Activated T-cell treated with anti-CD3 and anti-CD28 coated beads for 48 hours (primary cell): ENCODE measurements around the gene LGSN.
"Not testable (repeated sequence)": the region's sequence is repeated elsewhere in the genome, so short reads cannot be mapped to it uniquely, and the experiment has no call there.

Experiments
- DNase-seq: peaks from one replicate; pipeline ENCODE4 v3.0.0-alpha.2; 2020; ENCODE audit warnings: low read depth

LGSN gene

DNA sequence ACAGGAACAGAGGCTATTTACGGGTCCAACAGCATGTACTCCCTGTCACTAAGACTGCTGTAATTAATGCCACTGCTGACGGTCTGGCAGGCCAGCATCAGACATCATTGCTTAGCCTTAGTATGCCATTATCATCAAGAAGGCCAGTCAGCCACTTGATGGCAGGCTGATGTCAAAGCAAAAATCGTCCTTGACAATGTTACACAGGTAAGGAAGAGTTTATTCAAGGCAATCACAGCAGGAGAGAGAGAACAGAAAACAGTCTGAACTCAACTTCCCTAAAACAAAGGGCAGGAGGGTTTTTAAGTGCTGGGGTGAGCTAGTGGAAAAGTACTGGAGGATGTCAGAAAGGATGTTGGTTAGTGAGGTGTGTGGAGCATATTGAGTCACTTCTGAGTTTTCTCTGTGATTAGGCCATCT lies 83.4 kb downstream of the LGSN start:
- DNase-seq = no peak

DNA sequence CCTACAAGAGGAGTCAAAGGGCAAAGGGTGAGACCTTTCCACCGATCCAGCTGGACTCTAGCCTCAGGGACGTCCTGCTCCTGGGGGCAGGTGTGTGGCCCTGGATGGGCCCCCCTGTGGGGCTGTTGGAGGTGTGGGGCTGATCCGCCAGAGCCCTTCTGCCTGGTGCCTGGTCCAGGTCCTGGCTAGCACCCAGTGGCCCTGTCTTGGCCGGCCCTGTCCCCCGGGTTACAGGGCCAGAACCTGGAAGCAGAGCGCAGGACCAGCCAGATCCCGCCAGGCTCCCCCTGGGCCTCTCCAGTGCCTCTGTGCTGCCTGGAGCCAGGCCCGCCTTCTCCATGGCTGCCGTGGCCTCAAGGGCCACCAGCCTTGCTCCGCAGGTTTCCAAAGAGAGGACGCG lies 89.3 kb downstream of the LGSN start:
- not testable (repeated sequence) for DNase-seq

DNA sequence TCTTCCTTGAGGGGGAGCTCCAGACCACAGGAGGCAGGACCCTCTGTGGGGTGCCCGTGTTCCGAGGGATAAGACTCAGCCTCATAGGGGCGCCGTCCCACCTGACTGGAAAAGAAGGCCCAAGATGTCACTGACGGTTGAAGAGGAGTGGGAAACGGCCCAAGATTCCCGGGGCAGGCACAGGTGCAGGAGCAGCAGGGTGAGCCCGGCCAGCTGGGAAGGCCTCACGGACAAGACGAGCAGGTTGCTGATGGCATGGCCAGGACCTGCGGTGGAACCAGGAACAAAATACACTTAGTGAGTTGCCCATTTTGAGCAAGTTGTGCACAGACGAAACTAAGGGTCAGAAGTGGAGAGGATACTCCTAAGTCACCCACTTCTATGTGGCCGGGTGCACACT lies 89.8 kb downstream of the LGSN start:
- DNase-seq = not testable (repeated sequence)

DNA sequence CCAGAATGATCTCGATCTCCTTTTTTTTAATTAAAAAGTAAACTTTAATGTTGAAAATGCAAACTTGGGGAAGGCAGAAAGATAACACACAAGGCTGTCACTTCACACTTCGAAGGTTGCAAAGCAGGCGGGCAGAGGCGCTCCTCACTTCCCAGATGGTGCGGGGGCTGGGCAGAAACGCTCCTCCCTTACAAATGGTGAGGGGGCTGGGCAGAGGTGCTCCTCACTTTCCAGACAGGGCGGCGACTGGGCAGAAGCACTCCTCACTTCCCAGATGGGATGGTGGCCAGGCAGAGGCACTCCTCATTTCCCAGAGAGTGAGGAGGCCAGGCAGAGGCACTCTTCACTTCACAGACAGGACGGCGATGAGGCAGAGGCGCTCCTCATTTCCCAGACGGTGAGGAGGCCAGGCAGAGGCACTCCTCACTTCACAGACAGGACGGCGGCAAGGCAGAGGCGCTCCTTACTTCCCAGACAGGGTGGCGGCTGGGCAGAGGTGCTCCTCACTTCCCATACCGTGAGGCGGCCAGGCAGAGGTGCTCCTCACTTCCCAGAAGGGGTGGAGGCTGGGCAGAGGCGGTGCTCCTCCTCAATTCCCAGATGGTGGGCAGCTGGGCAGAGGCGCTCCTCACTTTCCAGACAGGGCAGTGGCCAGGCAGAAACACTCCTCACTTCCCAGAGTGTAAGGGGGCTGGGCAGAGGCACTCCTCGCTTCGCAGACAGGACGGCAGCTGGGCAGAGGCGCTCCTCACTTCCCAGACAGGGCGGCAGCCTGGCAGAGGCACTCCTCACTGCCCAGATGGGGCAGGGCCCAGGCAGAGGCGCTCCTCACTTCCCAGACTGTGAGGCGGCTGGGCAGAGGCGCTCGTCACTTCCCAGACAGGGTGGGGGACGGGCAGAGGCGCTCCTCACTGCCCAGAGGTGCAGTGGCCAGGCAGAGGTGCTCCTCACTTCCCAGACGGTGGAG lies 91.6 kb downstream of the LGSN start:
- not testable (repeated sequence) for DNase-seq

DNA sequence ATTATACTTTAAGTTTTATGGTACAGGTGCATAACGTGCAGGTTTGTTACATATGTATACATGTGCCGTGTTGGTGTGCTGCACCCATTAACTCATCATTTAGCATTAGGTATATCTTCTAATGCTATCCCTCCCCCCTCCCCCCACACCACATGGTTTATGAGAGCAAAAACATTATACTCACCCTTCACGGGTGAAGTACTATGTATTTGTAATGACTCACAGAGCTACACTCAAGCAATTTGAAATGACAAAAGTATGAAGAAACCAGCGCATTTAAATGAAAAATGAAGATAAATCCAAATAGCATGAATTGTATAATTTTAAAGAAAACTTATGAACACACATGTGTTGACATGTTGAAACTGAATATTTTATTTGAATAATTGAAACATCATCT lies 93.8 kb downstream of the LGSN start:
- not testable (repeated sequence) for DNase-seq
